GM23338 (cell line): ENCODE results near the gene ARHGAP11A. TPM values are rescaled to one million over a fixed set of nuclear protein-coding genes. Genes with fewer than 3 reads are reported as not detected.

Experiments used
- ATAC-seq: fragments of 200-7000 bp; cut with Tn5 transposase; 3 replicates; pipeline ENCODE4 v1.9.1; 2020
- DNase-seq: peaks from one replicate; pipeline ENCODE4 v3.0.0-alpha.2; 2015; ENCODE audit warnings: low spot score
- H2AFZ ChIP-seq: fragments of 200-600 bp; sonication (generic); 2 replicates; pipeline ENCODE4 v1.8.0; 2016; ENCODE audit warnings: antibody characterized with exemption, mild to moderate bottlenecking, moderate library complexity
- H3F3A ChIP-seq: fragments of 200-600 bp; sonication (generic); replicated peaks from 2 replicates; pipeline ENCODE4 v1.8.0; 2017; ENCODE audit warnings: antibody characterized with exemption, mixed run types, low read depth
- H3K27ac ChIP-seq: fragments of 200-600 bp; sonication (generic); 2 replicates; pipeline ENCODE4 v1.6.1; 2016; ENCODE audit warnings: low read depth
- H3K27me3 ChIP-seq: fragments of 200-600 bp; sonication (generic); 2 replicates; pipeline ENCODE4 v1.8.0; 2016; ENCODE audit warnings: mild to moderate bottlenecking, mixed run types, moderate library complexity; ENCODE audit not compliant: insufficient read depth
- H3K36me3 ChIP-seq: fragments of 200-600 bp; sonication (generic); 2 replicates; pipeline ENCODE4 v1.8.0; 2016; ENCODE audit warnings: mild to moderate bottlenecking; ENCODE audit not compliant: insufficient read depth
- H3K4me1 ChIP-seq: fragments of 200-600 bp; sonication (generic); 2 replicates; pipeline ENCODE4 v1.8.0; 2016; ENCODE audit warnings: mild to moderate bottlenecking, moderate library complexity; ENCODE audit not compliant: insufficient read depth
- H3K4me2 ChIP-seq: fragments of 200-600 bp; sonication (generic); 2 replicates; pipeline ENCODE4 v1.7.1; 2017; ENCODE audit warnings: mixed run types
- H3K4me3 ChIP-seq: fragments of 200-600 bp; sonication (generic); 2 replicates; pipeline ENCODE4 v1.6.1; 2016; ENCODE audit warnings: mixed run types
- H3K79me2 ChIP-seq: fragments of 200-600 bp; sonication (generic); replicated peaks from 2 replicates; pipeline ENCODE4 v1.8.0; 2017; ENCODE audit warnings: mild to moderate bottlenecking; ENCODE audit not compliant: insufficient read depth
- H3K9me2 ChIP-seq: fragments of 200-600 bp; sonication (generic); 2 replicates; pipeline ENCODE4 v1.8.0; 2017; ENCODE audit not compliant: insufficient read depth
- H4K20me1 ChIP-seq: fragments of 200-600 bp; sonication (generic); replicated peaks from 2 replicates; pipeline ENCODE4 v1.8.0; 2017; ENCODE audit warnings: mild to moderate bottlenecking; ENCODE audit not compliant: insufficient read depth
- H3K27ac Mint-ChIP-seq: 2 replicates; pipeline ENCODE4 v1.8.0; 2020; ENCODE audit warnings: inconsistent platforms, mild to moderate bottlenecking, moderate library complexity, mixed read lengths
- H3K27me3 Mint-ChIP-seq: 3 replicates; pipeline ENCODE4 v1.8.0; 2022; ENCODE audit warnings: low read depth, mild to moderate bottlenecking, moderate library complexity, mixed read lengths, inconsistent platforms; ENCODE audit not compliant: insufficient read depth, poor library complexity
- H3K36me3 Mint-ChIP-seq: 3 replicates; pipeline ENCODE4 v1.8.0; 2021; ENCODE audit warnings: low read depth, mild to moderate bottlenecking, inconsistent platforms, moderate library complexity, mixed read lengths
- H3K4me1 Mint-ChIP-seq: 3 replicates; pipeline ENCODE4 v1.8.0; 2020; ENCODE audit warnings: mild to moderate bottlenecking, inconsistent platforms, mixed read lengths
- H3K4me3 Mint-ChIP-seq: 3 replicates; pipeline ENCODE4 v1.8.0; 2021; ENCODE audit warnings: moderate library complexity, mild to moderate bottlenecking, inconsistent platforms, mixed read lengths
- H3K9me3 Mint-ChIP-seq: 3 replicates; pipeline ENCODE4 v1.8.0; 2020; ENCODE audit warnings: moderate library complexity, mild to moderate bottlenecking, inconsistent platforms, mixed read lengths
- CREB1 ChIP-seq: fragments of 250-450 bp; sonication (Bioruptor Pico); IDR thresholded peaks from 2 replicates; pipeline ENCODE4 v1.5.0; 2020; ENCODE audit warnings: low read depth, mild to moderate bottlenecking, moderate library complexity
- CTCF ChIP-seq, 2 experiments: fragments of 200-600 bp in 1 of 2; sonication (generic) in 1 of 2; conservative IDR thresholded peaks; 2 replicates each; pipeline versions ENCODE4 v1.5.1 to v1.6.1; 2016 to 2017; ENCODE audit warnings: antibody characterized with exemption in 2 of 2, low read depth in 2 of 2, mild to moderate bottlenecking in 2 of 2, moderate library complexity in 1 of 2
- EZH2 ChIP-seq: fragments of 200-600 bp; sonication (generic); IDR thresholded peaks from one replicate; pipeline ENCODE4 v1.8.0; 2017; ENCODE audit warnings: antibody characterized with exemption, mild to moderate bottlenecking, low read depth; ENCODE audit not compliant: unreplicated experiment
- EZH2phosphoT487 ChIP-seq: fragments of 200-600 bp; sonication (generic); IDR thresholded peaks from one replicate; pipeline ENCODE4 v1.8.1; 2018; ENCODE audit warnings: antibody characterized with exemption; ENCODE audit not compliant: unreplicated experiment
- JUNB ChIP-seq: IDR thresholded peaks from one replicate; pipeline ENCODE4 v1.6.1; 2016; ENCODE audit warnings: antibody characterized with exemption; ENCODE audit not compliant: unreplicated experiment
- POLR2AphosphoS5 ChIP-seq: IDR thresholded peaks from 2 replicates; pipeline ENCODE4 v1.6.1; 2016; ENCODE audit warnings: antibody characterized with exemption, low read depth
- polyA plus RNA-seq: library from polyadenylated mRNA; unstranded; fragments of >200 nt; fragmentation: Nextera tagmentation; extraction: Ambion mirVana; gene quantifications from 2 replicates; pipeline ENCODE4 v1.2.1, GENCODE V29; 2016
- total RNA-seq: library from RNA; depleted of rRNA; stranded (reverse); fragments of >200 nt; shearing (Covaris generic); gene quantifications from 2 replicates; pipeline ENCODE4 v1.2.3, GENCODE V29; 2014

Gene ARHGAP11A
- total and polyA plus RNA-seq, 2 experiments from 2014 or later = 28.3 to 43.1 TPM

GRCh38 chr15:32649342-32649741 lies 34.0 kb downstream of the ARHGAP11A start:
- H4K20me1 ChIP-seq = no peaks in the 10 kb centered on the region
- Mint-ChIP-seq H3K27ac (no peak overlapping the region), H3K4me3 (no peak overlapping the region), H3K4me1 (peaks cover 35% of the 10 kb centered on the region), H3K9me3 (no peaks in the 10 kb centered on the region), H3K27me3 (peaks cover 3% of the 10 kb centered on the region), H3K36me3 (peaks cover 8% of the 10 kb centered on the region; the same call in 1 of the 3 replicates)
- no peak overlapping the region for H3K4me3 ChIP-seq
- H2AFZ ChIP-seq = no peak overlapping the region
- no peak overlapping the region for H3K27ac ChIP-seq
- H3F3A ChIP-seq = no peaks in the 10 kb centered on the region
- H3K9me2 ChIP-seq = no peaks in the 10 kb centered on the region
- DNase-seq = peak; percentile 77
- H3K4me1 ChIP-seq = peaks cover 27% of the 10 kb centered on the region
- TF ChIP-seq CTCF (conservative IDR thresholded peaks at IDR 0.05; ENCODE audit: low read depth in 2 of 2) = peak; percentile 51 to 61
- TF ChIP-seq EZH2phosphoT487 = no peak
- H3K4me2 ChIP-seq = no peak overlapping the region
- H3K79me2 ChIP-seq = peaks cover 5% of the 10 kb centered on the region; the same call in 1 of the 2 replicates
- no peaks in the 10 kb centered on the region for H3K27me3 ChIP-seq
- peak; percentile 55 for ATAC-seq
- H3K36me3 ChIP-seq = no peaks in the 10 kb centered on the region

- peaks cover 16% of the 10 kb centered on the region; the same call in 1 of the 3 replicates for H3K36me3 Mint-ChIP-seq
These were observed 36.0 kb downstream of the ARHGAP11A start for GRCh38 chr15:32651229-32651837.

More at GRCh38 chr15:32651229-32651837, 36.0 kb downstream of the ARHGAP11A start:
- Histone ChIP-seq H2AFZ (no peak overlapping the region), H3K4me2 (no peak overlapping the region), H3F3A (no peaks in the 10 kb centered on the region), H3K4me3 (no peak overlapping the region), H4K20me1 (no peaks in the 10 kb centered on the region), H3K4me1 (peaks cover 19% of the 10 kb centered on the region), H3K9me2 (no peaks in the 10 kb centered on the region), H3K27ac (no peak overlapping the region), H3K79me2 (peaks cover 5% of the 10 kb centered on the region; the same call in 1 of the 2 replicates), H3K27me3 (no peaks in the 10 kb centered on the region), H3K36me3 (no peaks in the 10 kb centered on the region)
- no peaks in the 10 kb centered on the region for H3K9me3 Mint-ChIP-seq
- peaks cover 3% of the 10 kb centered on the region for H3K27me3 Mint-ChIP-seq
- peak; percentile 90 for ATAC-seq
- peaks cover 32% of the 10 kb centered on the region for H3K4me1 Mint-ChIP-seq
- H3K27ac Mint-ChIP-seq = no peak overlapping the region
- TF ChIP-seq CREB1 (CRISPR knock-in tag) (no peak), JUNB (no peak), POLR2AphosphoS5 (no peak), CTCF (conservative IDR thresholded peaks at IDR 0.05; ENCODE audit: low read depth in 2 of 2) (peak; percentile 94 to 96), EZH2 (no peak)
- no peak overlapping the region for H3K4me3 Mint-ChIP-seq
- DNase-seq = peak; percentile 86
